Left lung (tissue), 10 donors: ENCODE data around the gene ROR2. TPM values are rescaled to one million over a fixed set of nuclear protein-coding genes. Genes with fewer than 3 reads are reported as not detected.

Experiments
- ATAC-seq: fragments of 200-7000 bp; cut with Tn5 transposase; one replicate; pipeline ENCODE4 v1.9.1; 2020; ENCODE audit warnings: moderate library complexity
- DNase-seq, 4 donors: peaks; one replicate each; pipeline ENCODE4 v3.0.0-alpha.2; 2013 to 2020
- H3K27ac ChIP-seq, 2 donors: fragments of 200-600 bp; sonication (generic) in 1 of 2; one replicate each; pipeline versions ENCODE4 v1.5.0 to v1.8.0; 2020 to 2021
- H3K27me3 ChIP-seq, 2 donors: fragments of 200-600 bp; sonication (generic) in 1 of 2; one replicate each; pipeline versions ENCODE4 v1.5.0 to v1.8.0; 2020 to 2021
- H3K36me3 ChIP-seq, 2 donors: fragments of 200-600 bp; sonication (generic) in 1 of 2; one replicate each; pipeline versions ENCODE4 v1.5.0 to v1.8.0; 2020 to 2021
- H3K4me1 ChIP-seq, 2 donors: fragments of 200-600 bp; one replicate each; pipeline ENCODE4 v1.8.0; 2021
- H3K4me3 ChIP-seq, 2 donors: fragments of 200-600 bp; sonication (generic) in 1 of 2; one replicate each; pipeline versions ENCODE4 v1.5.0 to v1.8.0; 2020 to 2021; ENCODE audit warnings: mild to moderate bottlenecking in 1 of 2
- H3K9me3 ChIP-seq, 2 donors: fragments of 200-600 bp; sonication (generic) in 1 of 2; one replicate each; pipeline versions ENCODE4 v1.5.0 to v1.8.0; 2020 to 2021
- intact Hi-C, 2 donors: fragments of 100-400 bp; cut with DNase I; formaldehyde crosslinking; loops; one replicate each; pipeline versions ENCODE4 v1.11.2 to v1.14.2; 2022
- polyA plus RNA-seq, 6 donors: library from polyadenylated mRNA; unstranded; fragments of 120-200 nt; gene quantifications; one replicate each; pipeline ENCODE4 v1.2.1, GENCODE V29; 2013; ENCODE audit not compliant: insufficient read length in 6 of 6
- total RNA-seq, 2 donors: library from RNA; stranded (reverse); fragmentation: NEBNext Ultra II Directional; extraction: Animal tissue kit (Norgen Biotek cat#: 25700); gene quantifications; one replicate each; pipeline ENCODE4 v1.2.1, GENCODE V29; 2021
- TF ChIP-seq, protein P1 (sequence below), 2 donors: fragments of 200-600 bp; sonication (generic) in 1 of 2; IDR thresholded peaks; one replicate each; pipeline versions ENCODE4 v1.5.0 to v1.8.0; 2021; ENCODE audit warnings: antibody characterized with exemption in 2 of 2
- donor health status: DM: no; HTN: yes; CAD: no.
- donor health status: DM: no; HTN: no; CAD: no.

Gene ROR2
- total and polyA plus RNA-seq, 8 donors, result 11.5 to 36.5 (median 29.7) TPM

- TF ChIP-seq, protein P1, sequence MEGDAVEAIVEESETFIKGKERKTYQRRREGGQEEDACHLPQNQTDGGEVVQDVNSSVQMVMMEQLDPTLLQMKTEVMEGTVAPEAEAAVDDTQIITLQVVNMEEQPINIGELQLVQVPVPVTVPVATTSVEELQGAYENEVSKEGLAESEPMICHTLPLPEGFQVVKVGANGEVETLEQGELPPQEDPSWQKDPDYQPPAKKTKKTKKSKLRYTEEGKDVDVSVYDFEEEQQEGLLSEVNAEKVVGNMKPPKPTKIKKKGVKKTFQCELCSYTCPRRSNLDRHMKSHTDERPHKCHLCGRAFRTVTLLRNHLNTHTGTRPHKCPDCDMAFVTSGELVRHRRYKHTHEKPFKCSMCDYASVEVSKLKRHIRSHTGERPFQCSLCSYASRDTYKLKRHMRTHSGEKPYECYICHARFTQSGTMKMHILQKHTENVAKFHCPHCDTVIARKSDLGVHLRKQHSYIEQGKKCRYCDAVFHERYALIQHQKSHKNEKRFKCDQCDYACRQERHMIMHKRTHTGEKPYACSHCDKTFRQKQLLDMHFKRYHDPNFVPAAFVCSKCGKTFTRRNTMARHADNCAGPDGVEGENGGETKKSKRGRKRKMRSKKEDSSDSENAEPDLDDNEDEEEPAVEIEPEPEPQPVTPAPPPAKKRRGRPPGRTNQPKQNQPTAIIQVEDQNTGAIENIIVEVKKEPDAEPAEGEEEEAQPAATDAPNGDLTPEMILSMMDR (IDR thresholded peaks at IDR 0.05), result no peak
- intact Hi-C loops, result no loop called here
- no peaks in the 10 kb centered on the region for H3K36me3 ChIP-seq
- H3K4me3 ChIP-seq, result no peak overlapping the region
- no peaks in the 10 kb centered on the region for H3K4me1 ChIP-seq
- DNase-seq (no peak), ATAC-seq (no peak)
- H3K27ac ChIP-seq, result no peak overlapping the region
- H3K27me3 ChIP-seq, result no peaks in the 10 kb centered on the region
- no peaks in the 10 kb centered on the region for H3K9me3 ChIP-seq
Measured at GRCh38 chr9:91567642-91568274, 382.3 kb downstream of the ROR2 start.

- Histone ChIP-seq H3K4me3 (no peak overlapping the region), H3K36me3 (no peaks in the 10 kb centered on the region), H3K9me3 (no peaks in the 10 kb centered on the region), H3K27ac (no peak overlapping the region), H3K4me1 (no peaks in the 10 kb centered on the region), H3K27me3 (peaks cover 0 to 6% of the 10 kb centered on the region in 2 donors)
- TF ChIP-seq, protein P1 (IDR thresholded peaks at IDR 0.05), result no peak
- DNase-seq (no peak), ATAC-seq (no peak)
- intact Hi-C loops, result no loop called here
Measured at GRCh38 chr9:91564081-91564670, 385.9 kb downstream of the ROR2 start.

GRCh38 chr9:91562416-91562815 is 387.6 kb downstream of the ROR2 start:
- H3K27ac ChIP-seq, result no peak overlapping the region
- no peaks in the 10 kb centered on the region for H3K9me3 ChIP-seq
- H3K27me3 ChIP-seq, result peaks cover 0 to 6% of the 10 kb centered on the region in 2 donors
- ATAC-seq (no peak), DNase-seq (peak in 2 of 4 donors; percentile 30 to 45)
- TF ChIP-seq, protein P1 (IDR thresholded peaks at IDR 0.05), result no peak
- intact Hi-C loops, result no loop called here
- no peaks in the 10 kb centered on the region for H3K4me1 ChIP-seq
- H3K4me3 ChIP-seq, result no peak overlapping the region
- H3K36me3 ChIP-seq, result no peaks in the 10 kb centered on the region

DNA sequence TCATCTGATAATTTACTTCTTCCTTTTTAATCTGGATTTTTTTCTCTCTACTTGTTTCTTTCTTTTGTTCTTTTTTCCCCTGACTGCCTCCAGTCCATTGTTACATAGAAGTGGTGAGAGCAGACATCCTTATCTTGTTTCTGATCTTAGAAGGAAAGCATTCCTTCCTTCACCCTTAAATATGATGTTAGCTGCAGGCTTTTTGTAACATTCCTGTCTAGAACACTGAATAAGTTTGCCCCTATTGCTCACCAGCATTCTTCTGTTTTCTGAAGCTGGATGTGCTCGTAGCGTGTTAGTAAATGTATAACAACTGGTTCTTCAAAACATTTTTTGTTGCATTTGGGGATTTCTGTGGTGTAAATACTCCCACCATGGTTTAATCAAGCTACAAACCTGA is 389.7 kb downstream of the ROR2 start:
- Histone ChIP-seq H3K4me3 (no peak overlapping the region), H3K36me3 (no peaks in the 10 kb centered on the region), H3K4me1 (no peaks in the 10 kb centered on the region), H3K9me3 (no peaks in the 10 kb centered on the region), H3K27ac (no peak overlapping the region), H3K27me3 (peaks cover 0 to 6% of the 10 kb centered on the region in 2 donors)
- DNase-seq, result no peak
- TF ChIP-seq, protein P1 (IDR thresholded peaks at IDR 0.05), result no peak
- ATAC-seq, result no peak
- intact Hi-C loops, result no loop called here

DNA sequence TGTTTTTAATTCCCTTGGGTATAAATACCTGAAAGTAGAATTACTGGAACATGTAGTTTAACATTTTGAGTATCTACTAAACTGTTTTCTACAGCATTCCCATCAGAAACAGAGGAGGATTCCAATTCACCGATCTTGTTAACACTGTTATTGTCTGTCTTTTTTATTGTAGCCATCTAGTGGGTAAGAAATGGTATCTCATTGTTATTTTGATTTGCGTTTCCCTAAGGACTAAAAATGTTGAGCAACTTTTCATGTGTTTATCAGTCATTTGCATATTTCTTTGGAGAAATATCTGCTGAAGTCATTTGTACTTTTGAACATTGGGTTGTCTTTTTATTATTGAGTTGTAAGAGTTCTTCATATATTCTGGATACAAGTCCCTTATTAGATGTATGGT is 391.1 kb downstream of the ROR2 start:
- Histone ChIP-seq H3K36me3 (no peaks in the 10 kb centered on the region), H3K27ac (no peak overlapping the region), H3K9me3 (no peaks in the 10 kb centered on the region), H3K4me1 (no peaks in the 10 kb centered on the region), H3K27me3 (peaks cover 0 to 6% of the 10 kb centered on the region in 2 donors), H3K4me3 (no peak overlapping the region)
- intact Hi-C loops, result no loop called here
- TF ChIP-seq, protein P1 (IDR thresholded peaks at IDR 0.05), result no peak
- DNase-seq, result no peak
- no peak for ATAC-seq
